Caco-2 (cell line): ENCODE measurements around the gene KRT13. TPM values are rescaled to one million over a fixed set of nuclear protein-coding genes. Genes with fewer than 3 reads are reported as not detected.

Experiments used
- BruUV-seq: library from RNA; stranded (reverse); fragments of 400-500 nt; replicated peaks from 2 replicates; lab custom pipeline; 2021; lab: Mats Ljungman, UMichigan
- CTCF ChIA-PET: fragments of 300-600 bp; sonication (Branson Sonifier 250); formaldehyde crosslinking; loops from one replicate; lab custom pipeline; 2022; ENCODE audit warnings: antibody characterized with exemption; lab: Charles Lee
- POLR2A ChIA-PET: fragments of 300-600 bp; sonication (Branson Sonifier 250); formaldehyde crosslinking; loops from one replicate; lab custom pipeline; 2022; ENCODE audit warnings: antibody characterized with exemption; lab: Charles Lee
- DNase-seq, 2 experiments: peaks; one replicate each; pipeline versions ENCODE4 v3.0.0 to v3.0.0-alpha.2; 2020 to 2022
- H3K27me3 ChIP-seq: replicated peaks from 2 replicates; pipeline ENCODE4 v1.6.0; 2011; ENCODE audit warnings: low read length; ENCODE audit not compliant: control insufficient read depth, insufficient read depth
- H3K36me3 ChIP-seq: 2 replicates; pipeline ENCODE4 v1.5.1; 2011; ENCODE audit warnings: low read length; ENCODE audit not compliant: control insufficient read depth, insufficient read depth
- H3K4me1 ChIP-seq: fragments of 250-450 bp; sonication (Bioruptor Pico); 2 replicates; pipeline ENCODE4 v1.5.1; 2020; ENCODE audit warnings: mild to moderate bottlenecking
- H3K4me3 ChIP-seq: 2 replicates; pipeline ENCODE4 v1.5.1; 2011; ENCODE audit warnings: low read depth, mild to moderate bottlenecking, control low read depth, low read length
- H3K9me3 ChIP-seq: fragments of 250-450 bp; sonication (Bioruptor Pico); 2 replicates; pipeline ENCODE4 v1.5.1; 2020; ENCODE audit warnings: mild to moderate bottlenecking, moderate library complexity
- H3K27ac Mint-ChIP-seq: one replicate; pipeline ENCODE4 v1.8.0; 2022; ENCODE audit warnings: mixed read lengths; ENCODE audit not compliant: unreplicated experiment
- H3K27me3 Mint-ChIP-seq: one replicate; pipeline ENCODE4 v1.8.0; 2022; ENCODE audit warnings: mixed read lengths; ENCODE audit not compliant: insufficient read depth, unreplicated experiment
- H3K36me3 Mint-ChIP-seq: one replicate; pipeline ENCODE4 v1.8.0; 2022; ENCODE audit warnings: mild to moderate bottlenecking, mixed read lengths; ENCODE audit not compliant: insufficient read depth, unreplicated experiment
- H3K4me1 Mint-ChIP-seq: one replicate; pipeline ENCODE4 v1.8.0; 2022; ENCODE audit warnings: low read depth, mixed read lengths; ENCODE audit not compliant: unreplicated experiment
- H3K4me3 Mint-ChIP-seq: one replicate; pipeline ENCODE4 v1.8.0; 2022; ENCODE audit warnings: mild to moderate bottlenecking, moderate library complexity, mixed read lengths; ENCODE audit not compliant: unreplicated experiment
- H3K9me3 Mint-ChIP-seq: one replicate; pipeline ENCODE4 v1.8.0; 2022; ENCODE audit warnings: mixed read lengths; ENCODE audit not compliant: unreplicated experiment
- intact Hi-C: fragments of 100-400 bp; cut with micrococcal nuclease; formaldehyde crosslinking; loops from one replicate; pipeline ENCODE4 v1.10.0; 2022; ENCODE audit not compliant: unreplicated experiment
- total RNA-seq: library from RNA; stranded (reverse); gene quantifications from 2 replicates; pipeline ENCODE4 v1.2.3, GENCODE V29; 2022
- TF ChIP-seq, protein P1 (sequence below), 2 experiments: fragments of 200-600 bp in 1 of 2; IDR thresholded peaks; 1 replicate in 1 of 2; 2 replicates in 1 of 2; pipeline versions ENCODE4 v1.5.1 to v1.8.0; 2011 to 2022; ENCODE audit warnings: antibody characterized with exemption in 1 of 2, control low read depth in 1 of 2, inconsistent platforms in 1 of 2, low read depth in 1 of 2, low read length in 1 of 2, mild to moderate bottlenecking in 1 of 2, moderate library complexity in 1 of 2; ENCODE audit not compliant: insufficient read depth in 1 of 2, severe bottlenecking in 1 of 2, unreplicated experiment in 1 of 2

Gene KRT13
- total RNA-seq, 1 experiment from 2014 or later, result not detected

GRCh38 chr17:41518031-41518430, 12.6 kb upstream of the KRT13 start:
- Mint-ChIP-seq H3K4me3 (no peak overlapping the region), H3K9me3 (no peaks in the 10 kb centered on the region), H3K4me1 (peaks cover 33% of the 10 kb centered on the region), H3K27me3 (no peaks in the 10 kb centered on the region), H3K27ac (no peak overlapping the region), H3K36me3 (peaks cover 42% of the 10 kb centered on the region)
- CTCF ChIA-PET, result interaction anchor here (0.6 kb wide), 1 partner anchor 64 kb away, joined by 3 read pairs; no protein-coding TSS in a partner anchor
- no TSS peak for BruUV-seq
- peaks cover 41% of the 10 kb centered on the region for H3K4me1 ChIP-seq
- TF ChIP-seq, protein P1, sequence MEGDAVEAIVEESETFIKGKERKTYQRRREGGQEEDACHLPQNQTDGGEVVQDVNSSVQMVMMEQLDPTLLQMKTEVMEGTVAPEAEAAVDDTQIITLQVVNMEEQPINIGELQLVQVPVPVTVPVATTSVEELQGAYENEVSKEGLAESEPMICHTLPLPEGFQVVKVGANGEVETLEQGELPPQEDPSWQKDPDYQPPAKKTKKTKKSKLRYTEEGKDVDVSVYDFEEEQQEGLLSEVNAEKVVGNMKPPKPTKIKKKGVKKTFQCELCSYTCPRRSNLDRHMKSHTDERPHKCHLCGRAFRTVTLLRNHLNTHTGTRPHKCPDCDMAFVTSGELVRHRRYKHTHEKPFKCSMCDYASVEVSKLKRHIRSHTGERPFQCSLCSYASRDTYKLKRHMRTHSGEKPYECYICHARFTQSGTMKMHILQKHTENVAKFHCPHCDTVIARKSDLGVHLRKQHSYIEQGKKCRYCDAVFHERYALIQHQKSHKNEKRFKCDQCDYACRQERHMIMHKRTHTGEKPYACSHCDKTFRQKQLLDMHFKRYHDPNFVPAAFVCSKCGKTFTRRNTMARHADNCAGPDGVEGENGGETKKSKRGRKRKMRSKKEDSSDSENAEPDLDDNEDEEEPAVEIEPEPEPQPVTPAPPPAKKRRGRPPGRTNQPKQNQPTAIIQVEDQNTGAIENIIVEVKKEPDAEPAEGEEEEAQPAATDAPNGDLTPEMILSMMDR (IDR thresholded peaks at IDR 0.05; ENCODE audit: insufficient read depth in 1 of 2, low read depth in 1 of 2, low read length in 1 of 2, severe bottlenecking in 1 of 2, unreplicated experiment in 1 of 2), result no peak
- H3K4me3 ChIP-seq, result no peak overlapping the region
- no peaks in the 10 kb centered on the region for H3K27me3 ChIP-seq
- H3K9me3 ChIP-seq, result no peaks in the 10 kb centered on the region
- DNase-seq, result no peak
- no peaks in the 10 kb centered on the region for H3K36me3 ChIP-seq
- intact Hi-C loops, result no loop called here
- POLR2A ChIA-PET, result no interaction called here

- Mint-ChIP-seq H3K4me1 (peaks cover 30% of the 10 kb centered on the region), H3K9me3 (no peaks in the 10 kb centered on the region), H3K27me3 (no peaks in the 10 kb centered on the region), H3K4me3 (no peak overlapping the region), H3K27ac (no peak overlapping the region), H3K36me3 (peaks cover 30% of the 10 kb centered on the region)
- H3K36me3 ChIP-seq, result no peaks in the 10 kb centered on the region
- intact Hi-C loops, result no loop called here
- CTCF ChIA-PET, result no interaction called here
- POLR2A ChIA-PET, result no interaction called here
- H3K4me3 ChIP-seq, result no peak overlapping the region
- no peak for DNase-seq
- H3K27me3 ChIP-seq, result no peaks in the 10 kb centered on the region
- H3K4me1 ChIP-seq, result peaks cover 29% of the 10 kb centered on the region
- BruUV-seq, result no TSS peak
- TF ChIP-seq, protein P1 (IDR thresholded peaks at IDR 0.05; ENCODE audit: insufficient read depth in 1 of 2, low read depth in 1 of 2, low read length in 1 of 2, severe bottlenecking in 1 of 2, unreplicated experiment in 1 of 2), result no peak
- H3K9me3 ChIP-seq, result no peaks in the 10 kb centered on the region
Measured at GRCh38 chr17:41516830-41517283, 11.4 kb upstream of the KRT13 start.

DNA sequence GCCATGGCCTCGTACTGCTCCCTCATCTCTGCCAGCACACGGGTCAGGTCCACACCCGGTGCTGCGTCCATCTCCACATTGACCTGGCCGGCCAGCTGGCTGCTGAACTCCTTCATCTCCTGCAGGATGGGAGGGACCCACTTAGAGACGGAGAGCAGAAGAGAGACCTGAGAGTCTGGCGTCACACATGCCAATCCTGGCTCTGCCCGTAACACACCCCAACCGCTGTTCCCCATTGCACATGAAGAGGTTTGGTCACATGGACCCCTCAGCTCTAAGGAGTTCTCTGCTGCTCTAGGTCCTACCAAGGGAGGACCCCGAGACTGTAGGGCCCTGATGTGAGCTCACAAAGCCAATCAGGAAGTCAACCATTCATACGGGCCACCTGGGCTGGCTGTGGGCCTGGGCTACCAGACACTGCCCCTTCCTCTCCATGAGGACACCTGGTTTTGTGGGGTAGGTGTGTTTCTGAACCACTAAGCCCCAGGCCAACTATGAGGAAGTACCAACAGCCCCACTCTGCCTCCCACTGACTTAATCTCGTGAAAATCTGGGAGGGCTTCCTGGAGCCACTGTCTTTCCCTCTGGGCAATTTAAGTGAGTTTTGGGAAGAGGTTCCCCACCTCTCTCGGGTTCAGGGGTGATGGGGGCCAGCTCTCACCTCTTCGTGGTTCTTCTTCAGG, 10.9 kb upstream of the KRT13 start:
- intact Hi-C loops, result no loop called here
- CTCF ChIA-PET, result interaction anchor here (0.6 kb wide), 1 partner anchor 172 kb away, joined by 4 read pairs; the partner anchor contains the start of gene EIF1
- DNase-seq, result no peak
- no peak overlapping the region for H3K4me3 Mint-ChIP-seq
- no peaks in the 10 kb centered on the region for H3K36me3 ChIP-seq
- H3K9me3 Mint-ChIP-seq, result no peaks in the 10 kb centered on the region
- peaks cover 30% of the 10 kb centered on the region for H3K4me1 Mint-ChIP-seq
- H3K36me3 Mint-ChIP-seq, result peaks cover 24% of the 10 kb centered on the region
- POLR2A ChIA-PET, result interaction anchor here (0.6 kb wide), 1 partner anchor 11 kb away, joined by 4 read pairs; no protein-coding TSS in a partner anchor
- no peaks in the 10 kb centered on the region for H3K9me3 ChIP-seq
- no peak overlapping the region for H3K27ac Mint-ChIP-seq
- no peak overlapping the region for H3K4me3 ChIP-seq
- TF ChIP-seq, protein P1 (IDR thresholded peaks at IDR 0.05; ENCODE audit: insufficient read depth in 1 of 2, low read depth in 1 of 2, low read length in 1 of 2, severe bottlenecking in 1 of 2, unreplicated experiment in 1 of 2), result no peak
- no peaks in the 10 kb centered on the region for H3K27me3 Mint-ChIP-seq
- H3K4me1 ChIP-seq, result peaks cover 28% of the 10 kb centered on the region
- BruUV-seq, result no TSS peak
- H3K27me3 ChIP-seq, result no peaks in the 10 kb centered on the region
